Mononuclear cell (primary cell): ENCODE data around the gene ACACA. TPM values are rescaled to one million over a fixed set of nuclear protein-coding genes. Genes with fewer than 3 reads are reported as not detected.
"Not testable (repeated sequence)": the region's sequence is repeated elsewhere in the genome, so short reads cannot be mapped to it uniquely, and the experiment has no call there.

Experiments used
- H3K27me3 ChIP-seq: 2 replicates; pipeline ENCODE4 v1.6.0; 2011; ENCODE audit warnings: low read length, control low read depth; ENCODE audit not compliant: insufficient read depth
- H3K4me1 ChIP-seq: 2 replicates; pipeline ENCODE4 v1.5.1; 2011; ENCODE audit warnings: mild to moderate bottlenecking, low read length, control low read depth; ENCODE audit not compliant: insufficient read depth
- H3K4me3 ChIP-seq: 2 replicates; pipeline ENCODE4 v1.5.1; 2011; ENCODE audit warnings: mild to moderate bottlenecking, low read length, moderate library complexity
- H3K9me3 ChIP-seq: 2 replicates; pipeline ENCODE4 v1.5.1; 2011; ENCODE audit warnings: low read depth, mild to moderate bottlenecking, control low read depth, low read length
- total RNA-seq: library from RNA; depleted of rRNA; stranded (reverse); fragments of >200 nt; gene quantifications from one replicate; pipeline ENCODE4 v1.2.3, GENCODE V29; 2012

ACACA gene
- total RNA-seq = 21.9 TPM

DNA sequence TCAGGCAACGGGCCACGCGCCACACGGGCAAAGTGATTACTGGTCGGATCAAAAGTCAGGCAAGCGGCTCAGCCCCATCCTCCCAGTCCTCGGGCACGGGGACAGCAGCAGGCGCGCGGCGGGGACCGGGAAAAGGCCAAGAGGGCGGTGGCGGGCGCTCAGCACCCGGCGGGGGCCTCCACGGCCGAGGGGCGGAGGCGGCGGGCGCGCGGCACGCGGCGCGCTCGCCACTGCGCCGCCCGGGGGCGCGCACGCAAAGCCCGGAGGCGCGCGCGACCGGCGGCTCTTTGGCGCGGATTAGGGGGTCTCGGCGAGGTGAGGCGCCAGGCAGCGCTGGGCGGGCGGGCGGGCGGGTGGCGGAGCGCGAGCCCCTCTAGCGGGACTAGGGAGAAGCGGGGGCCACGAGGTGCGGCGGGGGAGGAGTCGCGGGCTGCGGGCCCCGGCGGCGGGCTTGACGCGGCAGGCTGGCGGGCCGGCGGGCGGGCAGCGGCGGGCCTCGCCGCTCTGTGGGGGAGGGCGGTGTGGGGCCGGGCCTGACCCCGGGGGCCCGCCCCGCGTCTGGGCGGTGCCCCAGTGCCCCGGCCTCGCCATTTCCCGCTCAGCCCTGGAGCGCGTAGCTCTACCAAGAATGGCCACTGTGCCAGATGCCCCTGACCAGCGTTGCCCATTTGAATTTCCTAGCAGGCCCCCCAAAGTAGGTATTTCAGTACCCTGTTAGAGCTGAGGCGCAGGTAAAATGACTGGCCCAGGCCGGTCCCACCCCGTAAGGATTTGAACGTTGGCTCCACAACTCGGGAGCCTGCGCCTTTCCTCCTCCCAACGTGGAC lies at the start of gene ACACA, which contains the start of gene TADA2A:
TSS of gene ACACA (minus strand) at position 202 of the 827 bp plus-strand sequence. CDS start 537 bp downstream, outside the sequence.
TSS of gene TADA2A (plus strand) at position 252 of the 827 bp plus-strand sequence. CDS start 4,480 bp downstream, outside the sequence.
- Histone ChIP-seq H3K27me3 (no peaks in the 10 kb centered on the region), H3K4me3 (peak within 1 kb of the TSS; percentile 86), H3K9me3 (no peaks in the 10 kb centered on the region), H3K4me1 (peaks cover 20% of the 10 kb centered on the region)

DNA sequence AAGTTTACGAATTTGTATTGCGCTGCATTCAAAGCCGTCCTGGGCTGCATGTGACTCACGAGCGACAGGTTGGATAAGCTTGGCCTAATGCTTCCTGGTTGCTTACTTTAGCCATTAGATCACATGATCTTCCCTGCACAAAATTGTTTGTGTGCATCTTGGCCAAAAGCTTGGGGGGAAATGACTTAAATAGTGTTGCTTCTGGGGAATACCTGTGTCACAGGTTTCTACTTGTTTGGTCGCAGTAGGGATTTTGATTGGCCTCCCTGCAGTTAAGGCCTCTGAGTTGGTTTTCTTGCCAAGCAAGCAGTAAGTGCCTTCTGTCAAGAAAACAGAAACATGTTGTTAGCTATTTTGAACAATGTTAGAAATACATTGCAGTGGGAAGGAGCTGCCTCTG lies 43.5 kb upstream of the ACACA start:
- H3K4me3 ChIP-seq = no peak overlapping the region
- no peaks in the 10 kb centered on the region for H3K4me1 ChIP-seq
- no peaks in the 10 kb centered on the region for H3K9me3 ChIP-seq
- H3K27me3 ChIP-seq = no peaks in the 10 kb centered on the region

DNA sequence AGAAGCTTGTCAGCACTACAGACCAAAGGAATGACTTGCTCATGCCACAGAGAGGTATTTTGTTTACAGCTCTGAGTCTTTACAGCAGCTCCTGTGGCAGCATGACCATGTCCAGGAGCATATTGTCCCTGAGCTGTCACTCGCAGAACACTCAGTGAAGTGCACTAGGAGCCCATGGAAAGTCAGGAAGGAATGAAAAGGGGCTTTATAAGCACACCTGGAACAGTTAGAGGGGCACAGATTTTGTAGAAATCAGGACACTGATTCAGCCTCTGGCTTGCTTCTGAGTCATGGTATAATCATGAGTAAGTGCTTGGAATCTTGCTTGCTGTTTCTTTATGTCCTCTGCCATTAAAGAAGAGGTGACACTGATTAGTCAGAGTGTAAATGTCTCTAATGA lies 41.0 kb upstream of the ACACA start:
- Histone ChIP-seq H3K4me3 (no peak overlapping the region), H3K27me3 (no peaks in the 10 kb centered on the region), H3K9me3 (no peaks in the 10 kb centered on the region), H3K4me1 (no peaks in the 10 kb centered on the region)

DNA sequence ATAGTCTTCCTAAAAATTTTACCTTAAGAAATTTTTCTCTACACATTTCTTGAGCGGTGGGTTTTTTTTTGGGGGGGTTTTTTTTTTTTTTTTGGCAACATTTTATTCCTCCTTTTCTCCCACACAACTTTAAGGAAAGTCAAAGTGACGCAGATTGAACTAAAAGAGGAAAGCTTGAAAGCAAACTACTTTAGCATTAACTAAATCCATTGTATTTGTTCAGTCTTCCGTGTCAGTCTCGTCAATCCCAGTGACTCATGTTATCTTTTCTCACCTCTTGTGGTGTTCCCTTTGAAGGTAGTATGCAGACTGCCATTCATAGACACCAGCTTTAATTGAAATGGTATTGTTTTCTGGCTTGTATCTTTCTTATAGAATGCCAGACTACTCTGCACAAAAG lies 39.4 kb upstream of the ACACA start:
- no peaks in the 10 kb centered on the region for H3K4me1 ChIP-seq
- no peaks in the 10 kb centered on the region for H3K27me3 ChIP-seq
- no peaks in the 10 kb centered on the region for H3K9me3 ChIP-seq
- no peak overlapping the region for H3K4me3 ChIP-seq

DNA sequence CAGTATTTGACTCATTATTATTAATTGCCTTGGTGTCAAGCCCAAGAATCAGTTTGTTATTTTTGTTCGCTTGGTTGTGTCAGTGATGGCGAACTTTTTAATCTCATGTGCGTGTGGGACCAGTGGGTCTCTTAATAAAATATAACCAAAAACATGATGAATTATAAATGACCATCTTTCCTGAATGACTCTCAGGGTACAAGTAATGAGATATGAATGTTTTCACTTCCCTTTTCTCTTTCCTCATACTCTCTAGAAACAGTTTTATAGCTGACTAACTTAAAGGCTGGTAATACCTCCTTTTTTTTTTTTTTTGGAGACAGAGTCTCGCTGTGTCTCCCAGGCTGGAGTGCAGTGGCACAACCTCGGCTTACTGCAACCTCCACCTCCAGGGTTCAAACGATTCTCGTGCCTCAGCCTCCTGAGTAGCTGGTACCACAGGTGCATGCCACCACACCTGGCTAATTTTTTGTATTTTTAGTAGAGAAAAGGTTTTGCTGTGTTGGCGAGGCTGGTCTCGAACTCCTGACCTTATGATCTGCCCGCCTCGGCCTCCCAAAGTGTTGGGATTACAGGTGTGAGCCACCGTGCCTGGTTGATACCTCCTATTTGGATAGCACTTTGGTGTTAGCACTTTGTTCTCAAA lies 34.9 kb upstream of the ACACA start:
- H3K4me3 ChIP-seq, H3K4me1 ChIP-seq, H3K27me3 ChIP-seq, H3K9me3 ChIP-seq: not testable (repeated sequence)

DNA sequence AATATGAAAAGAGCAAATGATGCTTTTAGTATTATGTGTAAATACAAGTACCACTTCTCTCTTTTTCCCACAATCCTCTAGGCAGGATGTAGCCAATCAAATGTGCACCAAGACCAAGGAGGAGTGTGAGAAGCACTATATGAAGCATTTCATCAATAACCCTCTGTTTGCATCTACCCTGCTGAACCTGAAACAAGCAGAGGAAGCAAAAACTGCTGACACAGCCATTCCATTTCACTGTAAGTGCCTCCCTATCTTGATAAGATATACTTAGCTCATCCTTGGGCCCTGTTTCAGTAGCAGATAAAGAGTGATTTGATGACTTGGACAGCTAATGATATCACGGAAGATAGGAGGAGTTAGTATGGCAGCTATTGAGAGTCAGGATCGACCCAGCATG lies 33.8 kb upstream of the ACACA start:
- H3K4me1 ChIP-seq = no peaks in the 10 kb centered on the region
- H3K27me3 ChIP-seq = no peaks in the 10 kb centered on the region
- no peaks in the 10 kb centered on the region for H3K9me3 ChIP-seq
- no peak overlapping the region for H3K4me3 ChIP-seq

DNA sequence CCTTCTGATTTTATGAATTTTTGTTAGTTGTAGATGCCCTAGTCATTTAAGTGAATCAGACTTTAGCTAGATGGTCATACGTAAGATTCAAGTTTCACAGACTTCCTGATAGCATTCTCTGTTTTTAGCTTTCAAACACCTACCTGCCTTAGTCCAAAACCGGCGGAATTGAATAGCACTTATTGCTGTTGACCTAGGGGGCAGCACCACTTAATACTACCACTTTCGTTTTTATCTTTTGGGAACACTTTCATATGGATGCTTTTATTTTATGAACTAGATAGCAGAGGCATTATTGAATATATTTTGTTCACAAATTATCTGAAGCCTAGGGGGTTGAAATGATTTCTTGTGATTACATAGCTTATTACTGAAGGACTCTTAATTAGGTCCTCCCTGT lies 31.5 kb upstream of the ACACA start:
- no peaks in the 10 kb centered on the region for H3K27me3 ChIP-seq
- no peak overlapping the region for H3K4me3 ChIP-seq
- H3K9me3 ChIP-seq = no peaks in the 10 kb centered on the region
- no peaks in the 10 kb centered on the region for H3K4me1 ChIP-seq

DNA sequence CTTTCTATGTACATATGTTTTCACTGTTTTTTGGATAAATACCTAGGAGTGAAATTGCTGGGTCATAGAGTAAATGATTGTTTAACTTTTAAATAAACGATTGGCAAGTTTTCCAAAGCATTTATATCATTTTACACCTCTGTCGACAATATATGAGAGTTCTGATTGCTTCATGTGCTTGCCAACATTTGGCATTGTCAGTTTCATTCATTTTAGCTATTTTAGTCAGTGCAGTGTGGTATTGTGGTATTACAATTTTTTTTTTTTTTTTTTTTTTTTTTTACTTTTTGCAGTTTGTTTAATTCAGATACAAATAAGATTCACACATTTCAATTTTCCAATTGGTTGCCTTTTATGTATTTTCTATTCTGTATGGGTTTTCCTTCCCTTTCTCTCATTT lies 26.0 kb upstream of the ACACA start:
- Histone ChIP-seq H3K4me1 (no peaks in the 10 kb centered on the region), H3K9me3 (no peaks in the 10 kb centered on the region), H3K4me3 (no peak overlapping the region), H3K27me3 (no peaks in the 10 kb centered on the region)

DNA sequence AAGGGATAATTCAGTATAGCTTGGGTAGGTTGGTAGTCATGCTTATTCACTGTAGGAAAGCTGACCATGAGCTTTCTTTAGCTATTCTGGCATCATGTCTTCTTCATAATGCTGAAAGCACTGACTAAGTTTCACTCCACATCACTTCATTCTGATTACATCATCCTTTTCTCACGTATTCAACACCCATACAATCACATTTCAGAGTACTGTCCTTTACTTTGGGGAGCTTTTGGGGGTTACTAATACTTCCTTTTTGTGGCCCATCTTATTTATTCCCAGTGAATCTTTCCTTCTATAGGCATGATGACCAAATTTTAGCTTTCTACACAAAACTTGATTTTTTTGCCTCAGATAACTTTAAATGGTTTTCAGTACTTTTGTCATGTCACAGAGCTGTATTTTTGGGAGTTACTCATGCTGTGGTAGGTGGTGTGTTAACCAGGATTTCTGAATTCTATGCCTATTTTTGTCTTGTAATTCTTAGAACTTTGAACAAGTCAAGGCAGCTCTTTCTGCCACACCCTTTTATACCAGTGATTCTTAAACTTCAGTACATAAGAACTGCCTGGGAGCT lies 23.5 kb upstream of the ACACA start:
- Histone ChIP-seq H3K4me1 (no peaks in the 10 kb centered on the region), H3K27me3 (no peaks in the 10 kb centered on the region), H3K4me3 (no peak overlapping the region), H3K9me3 (no peaks in the 10 kb centered on the region)

DNA sequence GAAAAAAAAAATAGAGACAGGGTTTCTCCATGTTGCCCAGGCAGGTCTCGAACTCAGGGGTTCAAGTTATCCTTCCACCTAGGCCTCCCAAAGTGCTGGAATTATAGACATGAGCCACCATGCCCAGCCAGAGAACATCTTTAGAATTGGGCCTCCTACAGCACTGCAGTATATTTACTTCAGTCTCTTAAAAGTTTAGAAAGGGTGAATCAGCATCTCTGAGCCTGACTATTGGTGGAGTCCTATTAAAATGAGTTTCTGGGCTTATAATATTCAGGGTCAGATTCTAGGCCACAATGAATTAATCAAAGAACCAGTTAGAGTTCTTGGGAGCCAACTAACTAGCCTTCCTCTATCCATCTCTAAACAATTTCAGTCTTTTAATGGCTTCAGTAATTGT lies 22.8 kb upstream of the ACACA start:
- Histone ChIP-seq H3K27me3 (no peaks in the 10 kb centered on the region), H3K4me1 (no peaks in the 10 kb centered on the region), H3K4me3 (no peak overlapping the region), H3K9me3 (no peaks in the 10 kb centered on the region)

DNA sequence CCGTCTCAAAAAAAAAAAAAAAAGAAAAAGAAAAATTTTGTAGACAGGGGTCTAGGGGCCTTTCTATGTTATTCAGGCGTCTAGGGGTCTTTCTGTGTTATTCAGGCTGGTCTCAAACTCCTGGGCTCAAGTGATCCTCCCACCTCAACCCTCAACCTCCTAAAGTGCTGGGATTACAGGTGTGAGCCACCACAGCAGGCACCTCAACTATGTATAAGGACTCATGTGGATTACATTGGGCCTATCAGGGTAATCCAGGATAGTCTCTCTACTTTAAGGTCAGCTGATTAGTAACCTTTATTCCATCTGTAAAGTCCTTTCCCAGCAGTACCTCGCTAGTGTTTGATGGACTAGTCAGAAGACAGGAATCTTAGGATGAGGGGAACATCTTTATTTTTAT lies 22.4 kb upstream of the ACACA start:
- H3K9me3 ChIP-seq = no peaks in the 10 kb centered on the region
- no peaks in the 10 kb centered on the region for H3K27me3 ChIP-seq
- H3K4me1 ChIP-seq = no peaks in the 10 kb centered on the region
- H3K4me3 ChIP-seq = no peak overlapping the region

DNA sequence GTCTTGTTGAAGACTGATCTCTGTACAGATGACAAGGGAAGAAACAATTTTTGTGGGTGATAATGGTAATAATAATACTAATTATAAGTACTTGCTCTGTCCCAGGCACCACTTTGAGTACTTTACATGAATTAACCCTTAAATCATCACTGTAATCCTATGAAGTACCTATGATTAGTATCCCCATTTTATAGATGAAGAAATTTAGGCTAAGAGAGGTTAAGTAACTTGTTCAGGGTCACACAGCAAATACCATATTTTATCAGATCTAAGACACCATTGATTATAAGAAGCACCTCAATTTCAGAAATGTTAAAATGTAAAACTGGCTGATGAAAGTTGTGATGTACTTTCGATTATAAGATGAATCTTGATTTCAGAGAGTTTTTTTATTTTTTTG lies 18.6 kb upstream of the ACACA start:
- H3K4me3 ChIP-seq = no peak overlapping the region

DNA sequence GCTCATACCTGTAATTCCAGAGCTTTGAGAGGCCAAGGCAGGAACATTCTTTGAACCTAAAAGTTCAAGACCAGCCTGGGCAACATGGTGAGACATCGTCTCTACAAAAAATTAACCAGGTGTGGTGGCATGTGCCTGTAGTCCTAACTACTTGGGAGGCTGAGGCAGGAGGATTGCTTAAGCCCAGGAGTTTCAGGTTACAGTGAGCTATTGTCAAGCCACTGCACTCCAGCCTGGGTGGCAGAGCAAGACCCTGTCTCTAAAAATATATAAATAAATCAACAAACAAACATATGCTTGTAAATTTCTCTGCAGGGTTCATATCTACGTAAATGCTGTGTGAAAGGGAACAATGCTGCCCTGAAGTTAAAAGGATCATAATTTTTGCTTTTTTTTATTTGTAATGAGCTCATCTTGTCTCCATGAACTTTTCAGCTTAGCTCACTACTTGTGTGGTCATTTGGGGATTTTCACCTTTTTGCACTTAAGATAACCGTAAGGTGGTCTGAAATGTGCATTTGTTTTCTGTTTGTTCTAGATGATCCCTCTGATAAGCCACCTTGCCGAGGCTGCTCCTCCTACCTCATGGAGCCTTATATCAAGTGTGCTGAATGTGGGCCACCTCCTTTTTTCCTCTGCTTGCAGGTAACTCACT lies 16.5 kb upstream of the ACACA start:
- Histone ChIP-seq H3K27me3 (no peaks in the 10 kb centered on the region), H3K4me3 (no peak overlapping the region), H3K9me3 (no peaks in the 10 kb centered on the region), H3K4me1 (no peaks in the 10 kb centered on the region)

More for the DNA sequence above, 18.6 kb upstream of the ACACA start:
- no peaks in the 10 kb centered on the region for H3K27me3 ChIP-seq
- no peaks in the 10 kb centered on the region for H3K9me3 ChIP-seq
- no peaks in the 10 kb centered on the region for H3K4me1 ChIP-seq

DNA sequence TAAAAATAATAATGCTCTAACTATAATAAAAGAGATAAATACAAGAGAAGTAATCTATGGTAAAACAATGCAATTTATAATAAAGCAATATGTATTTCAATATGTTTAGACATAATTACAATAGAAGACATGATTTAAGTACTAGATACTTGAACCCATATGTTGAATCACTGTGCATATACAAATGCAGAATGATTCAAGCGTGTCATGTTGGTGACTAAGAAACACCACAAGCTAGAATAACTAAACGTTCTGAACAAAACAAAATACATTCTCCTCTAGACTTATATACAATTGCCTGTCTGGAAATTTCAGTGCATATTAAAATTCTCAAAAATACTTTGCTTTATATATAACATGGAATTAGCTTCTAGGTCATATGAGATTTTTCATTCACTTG lies 11.2 kb upstream of the ACACA start:
- Histone ChIP-seq H3K9me3 (no peaks in the 10 kb centered on the region), H3K4me3 (no peak overlapping the region), H3K27me3 (no peaks in the 10 kb centered on the region), H3K4me1 (no peaks in the 10 kb centered on the region)

DNA sequence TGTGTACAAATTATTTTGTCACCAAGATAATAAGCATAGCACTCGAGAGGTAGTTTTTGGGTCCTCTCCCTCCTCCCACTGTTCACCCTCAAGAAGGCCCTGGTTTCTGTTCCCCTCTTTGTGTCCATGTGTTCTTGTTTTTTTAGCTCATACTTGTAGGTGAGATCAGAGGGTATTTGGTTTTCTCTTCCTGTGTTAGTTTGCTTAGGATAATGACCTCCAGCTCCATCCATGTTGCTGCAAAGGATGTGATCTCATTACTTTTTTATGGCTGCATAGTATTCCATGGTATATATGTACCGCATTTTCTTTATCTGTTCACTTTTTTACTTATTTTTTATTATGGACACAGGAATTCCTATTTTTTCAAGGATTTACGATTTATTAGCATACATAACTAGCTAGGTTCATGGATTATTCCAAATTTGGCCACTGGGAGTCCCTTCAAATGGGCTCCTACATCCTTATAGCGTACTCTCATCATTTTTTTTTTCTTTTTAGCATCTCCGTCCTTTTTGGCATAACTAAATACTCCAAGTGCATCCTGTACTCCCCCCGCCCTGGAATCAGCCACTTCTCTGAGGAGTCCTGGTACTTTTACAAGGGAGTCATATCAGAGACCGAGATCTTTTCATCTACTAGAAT lies 7.4 kb upstream of the ACACA start:
- Histone ChIP-seq H3K4me1 (no peaks in the 10 kb centered on the region), H3K9me3 (no peaks in the 10 kb centered on the region), H3K4me3 (no peak overlapping the region), H3K27me3 (no peaks in the 10 kb centered on the region)
